ENCODE measurements around the gene TMTC2.

TMTC2 gene

GRCh38 chr12:82682851-82683261 is 3.9 kb upstream of the TMTC2 start:
- DNase-seq: no peak

GRCh38 chr12:82685790-82686167 is 927 bp upstream of the TMTC2 start:
- peak; percentile 95 for DNase-seq

DNA sequence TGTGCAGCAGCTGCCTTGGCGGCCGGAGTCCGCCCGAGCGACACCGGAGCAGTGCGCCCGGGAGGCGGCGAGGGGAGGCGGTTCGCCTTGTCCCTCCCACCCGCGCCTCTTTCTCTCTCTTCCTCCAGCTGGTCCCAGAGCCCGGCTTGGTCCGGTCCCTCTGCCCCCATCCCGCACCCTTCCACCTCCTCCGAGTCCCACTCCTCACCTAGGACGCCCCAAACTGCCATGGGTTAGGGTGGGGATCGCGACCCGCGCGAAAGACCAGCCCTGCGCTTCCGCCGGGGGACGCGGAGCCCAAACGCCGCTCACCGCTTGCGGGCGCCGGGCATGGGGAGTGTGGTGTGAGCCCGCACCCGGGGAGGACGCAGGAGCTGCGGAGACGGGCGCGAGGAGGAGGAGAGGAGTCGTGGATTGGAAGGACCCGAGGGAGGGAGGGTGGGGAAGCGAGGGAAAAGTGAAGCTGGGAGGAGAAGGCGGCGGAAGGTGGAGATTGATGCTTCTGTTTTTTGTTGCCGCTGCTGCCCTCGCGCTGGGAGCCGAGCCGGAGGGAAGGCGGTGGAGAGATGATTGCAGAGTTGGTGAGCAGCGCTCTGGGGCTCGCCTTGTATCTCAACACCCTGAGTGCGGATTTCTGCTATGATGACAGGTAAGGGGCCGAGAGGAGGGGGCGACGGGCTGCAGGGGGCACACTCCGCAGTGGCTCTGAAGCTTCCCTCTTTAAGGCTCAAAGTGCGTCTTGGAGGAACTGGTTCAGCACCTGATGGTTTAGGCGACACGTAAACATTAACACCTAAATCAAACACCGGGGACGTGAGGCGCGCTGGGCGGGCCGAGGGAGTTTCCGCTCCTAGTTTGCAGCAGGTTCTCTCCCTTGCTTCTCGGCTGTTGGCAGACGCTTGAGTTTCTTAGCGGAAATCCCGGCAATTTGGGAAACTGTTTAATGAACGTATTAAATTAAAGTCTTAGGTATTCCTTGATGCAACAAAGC is 610 bp downstream of the TMTC2 start:
- DNase-seq: peak; percentile 71

- no peak for DNase-seq
Observed at GRCh38 chr12:82688035-82688501, 1.4 kb downstream of the TMTC2 start.

- no peak for DNase-seq
Observed at GRCh38 chr12:82688596-82688995, 1.9 kb downstream of the TMTC2 start.

- DNase-seq: no peak
Observed at GRCh38 chr12:82690006-82690405, 3.3 kb downstream of the TMTC2 start.

DNA sequence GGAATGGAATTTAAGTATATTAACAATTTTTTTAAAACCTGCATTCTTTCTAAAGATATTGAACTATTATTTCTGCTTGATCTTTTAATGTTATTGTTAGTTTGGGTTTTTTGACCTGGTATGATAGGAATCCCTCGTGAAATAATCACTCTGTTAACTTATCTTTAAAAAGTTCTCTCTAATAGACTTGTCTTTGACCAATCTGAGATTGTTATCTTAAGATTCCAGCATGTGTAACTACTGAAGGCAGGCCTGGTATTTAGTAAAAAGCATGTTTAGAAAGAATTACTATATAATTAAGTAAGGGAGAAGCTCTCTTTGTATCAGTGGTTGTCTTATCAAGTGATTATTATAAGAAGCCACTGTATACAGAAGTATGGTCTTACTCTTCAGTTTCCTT is 4.8 kb downstream of the TMTC2 start:
- DNase-seq: no peak

DNA sequence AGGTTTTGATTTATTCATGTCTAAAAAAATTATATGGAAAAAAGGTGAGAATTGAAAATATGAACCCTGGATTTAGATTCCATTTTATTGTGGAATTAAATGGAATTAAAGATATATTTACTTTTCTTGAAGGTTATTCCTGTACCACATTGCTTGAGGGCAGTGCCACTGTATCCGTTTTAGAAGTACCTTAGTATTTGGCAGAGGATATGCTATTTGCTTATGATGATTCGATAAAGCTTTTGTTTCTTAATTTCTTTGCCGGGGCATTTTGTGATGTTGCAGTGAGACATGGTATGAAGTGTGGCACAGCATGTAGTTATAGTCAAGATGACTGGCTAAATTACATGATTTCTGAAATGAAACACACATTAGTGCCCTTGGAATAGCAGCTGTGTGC is 7.6 kb downstream of the TMTC2 start:
- DNase-seq: no peak

- no peak for DNase-seq
Observed at GRCh38 chr12:82694970-82695369, 8.3 kb downstream of the TMTC2 start.

DNA sequence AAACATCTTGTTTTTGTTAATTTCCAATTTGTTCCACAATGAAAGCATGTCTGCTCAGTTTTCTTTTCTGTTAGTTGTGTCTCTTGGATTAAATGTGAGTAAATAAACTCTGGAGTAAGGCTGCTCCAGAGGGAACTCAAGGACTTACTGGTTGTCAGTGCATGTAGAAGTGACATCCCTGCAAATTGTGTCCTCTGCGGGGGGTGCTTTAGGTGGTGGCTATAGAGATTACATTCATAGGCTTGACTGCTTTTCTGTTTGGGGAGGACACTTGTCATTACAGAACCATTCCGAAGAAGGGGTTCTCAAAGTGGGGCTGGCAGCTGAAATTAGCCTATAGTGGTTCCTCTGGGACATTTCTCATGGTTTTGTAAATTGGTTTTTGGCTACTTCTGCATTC is 8.8 kb downstream of the TMTC2 start:
- DNase-seq: no peak

- DNase-seq: no peak
Observed at GRCh38 chr12:82696543-82696942, 9.8 kb downstream of the TMTC2 start.

DNA sequence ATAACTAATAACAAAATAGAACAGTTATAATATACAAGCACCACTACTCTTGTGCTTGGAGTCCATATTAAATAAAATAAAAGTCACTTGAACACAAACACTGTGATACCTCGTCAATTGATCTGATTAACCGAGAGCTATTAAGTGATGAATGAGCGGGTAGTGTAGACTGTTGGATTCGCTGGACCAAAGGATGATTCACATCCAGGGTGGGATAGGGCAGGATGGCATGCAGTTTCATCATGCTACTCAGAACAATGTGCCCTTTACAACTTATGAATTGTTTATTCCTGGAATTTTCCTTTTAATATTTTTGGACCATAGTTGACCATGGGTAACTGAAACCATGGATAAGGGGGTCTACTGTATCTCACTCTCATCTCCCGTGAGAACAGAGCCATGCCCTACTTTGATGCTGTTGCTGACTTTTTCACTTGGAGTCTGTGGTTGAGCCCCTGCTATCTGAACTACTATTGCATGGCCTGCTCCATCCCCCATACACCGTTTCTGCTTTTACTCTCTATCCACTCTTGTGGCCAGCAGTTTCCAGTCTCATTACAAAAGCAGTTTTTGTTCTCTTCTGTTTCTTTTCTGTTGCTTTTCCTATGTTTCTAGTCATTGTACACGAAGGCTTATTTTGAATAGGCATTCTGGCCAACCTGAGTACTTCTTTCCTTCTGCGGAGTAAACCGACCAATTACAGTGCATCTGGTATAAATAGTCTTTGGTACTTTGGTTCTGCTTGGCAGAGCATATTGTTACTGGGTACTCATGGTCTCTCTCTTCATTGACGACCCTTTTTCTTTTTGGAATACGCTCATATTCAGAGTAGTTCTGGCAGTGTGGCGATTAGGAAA is 12.2 kb downstream of the TMTC2 start:
- DNase-seq: no peak

GRCh38 chr12:82705774-82706173 is 19.1 kb downstream of the TMTC2 start:
- DNase-seq: no peak

GRCh38 chr12:82708061-82708879 is 21.6 kb downstream of the TMTC2 start:
- DNase-seq: no peak

DNA sequence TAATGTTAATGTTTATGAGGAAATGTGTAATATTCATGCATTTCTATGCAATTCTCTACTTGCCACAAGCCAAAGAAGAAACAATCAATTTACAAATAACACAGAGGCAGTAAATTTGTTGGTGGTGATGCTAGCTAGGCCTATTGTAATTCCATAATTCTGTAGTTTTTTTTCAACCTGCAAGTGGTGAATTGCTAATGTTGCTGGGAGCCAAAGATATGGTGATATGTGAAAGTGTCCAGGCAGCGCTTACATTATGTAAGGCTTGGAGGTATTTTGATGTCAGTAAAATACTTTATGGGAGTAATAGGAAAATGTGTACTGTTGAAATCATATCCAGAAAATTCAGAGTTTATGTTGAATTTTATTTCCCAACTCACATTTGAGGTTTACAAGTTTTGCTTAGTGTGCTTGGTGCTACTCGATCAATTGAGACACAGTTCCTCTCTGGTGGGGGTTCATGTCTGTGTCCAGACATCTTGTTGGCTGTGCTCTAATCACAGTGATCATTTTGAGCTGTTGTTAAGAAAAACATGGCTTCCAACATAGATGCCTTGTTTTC is 23.2 kb downstream of the TMTC2 start:
- no peak for DNase-seq

DNA sequence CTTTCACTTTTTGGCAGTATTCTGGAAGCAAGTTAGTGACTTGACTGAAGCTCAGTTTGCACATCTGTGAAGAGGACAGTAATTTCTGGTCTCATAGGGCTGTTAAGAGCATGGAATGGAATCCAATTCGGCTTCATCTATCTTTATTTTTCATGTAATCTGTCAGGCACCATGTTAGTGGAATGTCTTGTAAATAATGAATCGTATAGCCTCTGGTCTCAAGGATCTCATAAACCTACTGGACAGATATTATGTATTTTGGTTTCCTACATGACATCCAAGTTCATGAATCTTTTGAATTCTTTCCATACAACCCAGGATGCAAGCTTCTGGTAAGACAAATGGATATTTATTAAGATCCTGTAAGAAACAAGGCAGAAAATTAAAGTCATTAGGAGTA is 24.0 kb downstream of the TMTC2 start:
- DNase-seq: no peak

- DNase-seq: no peak
Observed at GRCh38 chr12:82714427-82714826, 27.7 kb downstream of the TMTC2 start.

- DNase-seq: no peak
Observed at GRCh38 chr12:82721726-82722125, 35.0 kb downstream of the TMTC2 start.

- DNase-seq: no peak
Observed at GRCh38 chr12:82723093-82723492, 36.4 kb downstream of the TMTC2 start.

- no peak for DNase-seq
Observed at GRCh38 chr12:82723891-82724290, 37.2 kb downstream of the TMTC2 start.

GRCh38 chr12:82725741-82726140 is 39.0 kb downstream of the TMTC2 start:
- DNase-seq: no peak

- no peak for DNase-seq
Observed at GRCh38 chr12:82727886-82728285, 41.2 kb downstream of the TMTC2 start.

Measured in stimulated activated CD8-positive, alpha-beta memory T cell treated with anti-CD3 and anti-CD28 coated beads, Interleukin-4, amount 100 ng/mL, for 48 hours (primary cell).